Stimulated activated naive CD4-positive, alpha-beta T cell (primary cell): ENCODE measurements around the gene ZFYVE28.
"Not testable (repeated sequence)": the region's sequence is repeated elsewhere in the genome, so short reads cannot be mapped to it uniquely, and the experiment has no call there.

Experiments
- DNase-seq, 6 experiments: peaks; one replicate each; lab custom pipeline; 2025; lab: John Stamatoyannopoulos, UW

ZFYVE28 gene

GRCh38 chr4:2390784-2391421 is 27.5 kb downstream of the ZFYVE28 start:
- no peak for DNase-seq

DNA sequence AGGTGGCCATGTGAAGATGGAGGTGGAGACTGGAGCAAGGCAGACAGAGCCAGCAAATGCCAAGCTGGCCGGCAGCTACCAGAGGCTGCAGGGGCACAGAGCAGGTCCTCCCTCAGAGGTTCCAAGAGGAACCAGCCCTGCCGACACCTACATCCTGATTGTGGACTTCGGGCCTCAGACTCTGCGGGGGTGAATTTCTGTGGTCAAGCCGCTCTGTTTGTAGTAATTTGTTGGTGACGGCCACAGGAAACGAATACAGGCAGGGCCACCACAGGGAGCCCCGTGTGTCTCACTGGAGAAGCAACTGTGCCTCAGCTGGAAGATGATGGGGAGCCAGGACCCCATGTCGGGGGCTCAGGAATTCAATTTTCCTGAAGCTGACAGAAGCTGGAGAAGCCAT is 28.3 kb downstream of the ZFYVE28 start:
- no peak for DNase-seq

GRCh38 chr4:2389691-2390090 is 28.8 kb downstream of the ZFYVE28 start:
- DNase-seq: no peak

GRCh38 chr4:2388429-2389182 is 29.8 kb downstream of the ZFYVE28 start:
- no peak for DNase-seq

DNA sequence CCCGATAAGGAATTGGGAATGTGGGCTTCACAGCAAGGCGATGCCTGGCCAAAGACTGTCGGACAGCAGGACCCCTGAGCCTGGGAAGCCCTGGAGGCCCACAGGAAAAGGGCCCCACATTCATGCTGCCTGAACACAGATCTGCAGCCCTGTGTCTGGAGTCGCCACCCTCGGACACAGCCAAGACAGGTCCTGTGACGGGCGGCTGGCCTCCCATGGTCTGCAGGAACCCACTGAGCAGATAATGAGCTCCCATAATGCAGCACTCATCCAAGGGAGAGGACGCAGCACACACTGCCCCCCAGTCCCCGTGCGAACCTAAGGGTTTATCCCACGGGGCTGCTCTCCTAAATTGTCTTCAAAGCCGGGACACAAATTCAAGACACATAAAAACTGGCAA is 30.6 kb downstream of the ZFYVE28 start:
- no peak for DNase-seq

- no peak for DNase-seq
These were observed 31.2 kb downstream of the ZFYVE28 start for GRCh38 chr4:2387218-2387617.

DNA sequence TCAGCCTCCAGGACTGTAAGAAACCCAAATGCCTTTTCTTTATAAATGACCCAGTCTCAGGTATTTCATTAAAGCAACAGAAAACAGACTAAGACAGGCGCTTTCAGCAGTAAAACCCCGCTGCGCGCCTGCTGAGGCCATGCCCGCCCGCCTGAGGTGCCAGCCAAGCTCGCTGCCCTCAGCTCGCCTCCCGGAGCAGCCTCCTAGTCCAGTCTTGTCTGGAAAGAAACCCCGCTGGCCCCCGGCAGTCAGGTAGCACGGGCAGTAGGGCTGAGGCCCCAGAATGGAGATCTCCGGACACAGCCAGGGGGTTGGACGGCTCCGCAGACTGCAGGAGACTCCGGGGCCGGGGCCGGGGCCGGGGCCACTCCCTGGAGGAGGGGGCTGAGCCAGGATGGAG is 31.7 kb downstream of the ZFYVE28 start:
- DNase-seq: no peak

DNA sequence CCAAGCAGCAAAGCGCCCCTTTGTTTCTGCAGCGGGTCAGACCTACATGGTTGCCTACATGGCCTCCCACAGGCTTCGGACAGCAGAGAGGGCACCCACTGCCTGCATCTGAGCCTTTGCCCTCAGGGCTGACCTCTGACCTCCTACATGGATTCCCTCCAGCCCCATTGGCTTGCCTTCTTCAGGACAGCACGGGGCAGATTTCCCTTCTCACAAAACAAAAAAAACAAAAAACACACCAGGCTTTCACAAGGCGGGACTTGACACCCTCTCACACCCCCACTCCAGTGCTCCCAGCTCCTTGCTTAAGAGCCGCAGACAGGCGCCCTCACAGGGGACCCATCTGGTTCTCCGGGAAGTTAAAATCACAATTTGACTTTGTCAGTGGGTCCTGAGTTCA is 32.9 kb downstream of the ZFYVE28 start:
- no peak for DNase-seq

GRCh38 chr4:2384245-2384644 is 34.2 kb downstream of the ZFYVE28 start:
- no peak for DNase-seq

GRCh38 chr4:2383760-2384159 is 34.7 kb downstream of the ZFYVE28 start:
- DNase-seq: no peak

GRCh38 chr4:2383220-2383631 is 35.2 kb downstream of the ZFYVE28 start:
- DNase-seq: not testable (repeated sequence)

- DNase-seq: not testable (repeated sequence)
These were observed 35.7 kb downstream of the ZFYVE28 start for GRCh38 chr4:2382769-2383202.

GRCh38 chr4:2380589-2380988 is 37.9 kb downstream of the ZFYVE28 start:
- not testable (repeated sequence) for DNase-seq

- DNase-seq: no peak
These were observed 39.5 kb downstream of the ZFYVE28 start for GRCh38 chr4:2378898-2379297.

DNA sequence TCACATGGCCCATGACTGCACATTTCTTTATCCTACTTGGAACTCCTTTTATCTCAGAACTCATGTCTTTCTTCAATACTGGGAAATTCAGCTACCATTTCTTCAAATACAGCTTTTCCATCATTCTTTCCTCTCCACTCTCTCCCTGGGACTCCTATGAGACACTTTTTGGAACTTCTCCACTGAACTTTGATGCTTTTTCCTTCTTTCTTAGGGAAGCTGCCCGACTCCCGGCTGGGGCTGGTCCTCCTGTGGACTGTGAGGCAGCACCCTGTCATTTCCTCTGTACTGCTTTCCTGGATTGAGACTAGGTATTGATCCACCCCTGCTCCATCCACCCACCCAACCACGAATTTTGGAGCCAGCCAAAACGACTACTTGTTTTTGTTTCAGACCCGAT is 40.0 kb downstream of the ZFYVE28 start:
- DNase-seq: no peak

- no peak for DNase-seq
These were observed 41.2 kb downstream of the ZFYVE28 start for GRCh38 chr4:2377241-2377640.

GRCh38 chr4:2375427-2375826 is 43.0 kb downstream of the ZFYVE28 start:
- DNase-seq: no peak

GRCh38 chr4:2373532-2373931 is 44.9 kb downstream of the ZFYVE28 start:
- no peak for DNase-seq

- DNase-seq: no peak
These were observed 45.9 kb downstream of the ZFYVE28 start for GRCh38 chr4:2372488-2373030.

GRCh38 chr4:2371765-2372487 is 46.5 kb downstream of the ZFYVE28 start:
- no peak for DNase-seq

GRCh38 chr4:2370597-2371320 is 47.7 kb downstream of the ZFYVE28 start:
- no peak for DNase-seq
